ENCODE data around the gene SNRPD3.
"Not testable (repeated sequence)": the region's sequence is repeated elsewhere in the genome, so short reads cannot be mapped to it uniquely, and the experiment has no call there.

DNA sequence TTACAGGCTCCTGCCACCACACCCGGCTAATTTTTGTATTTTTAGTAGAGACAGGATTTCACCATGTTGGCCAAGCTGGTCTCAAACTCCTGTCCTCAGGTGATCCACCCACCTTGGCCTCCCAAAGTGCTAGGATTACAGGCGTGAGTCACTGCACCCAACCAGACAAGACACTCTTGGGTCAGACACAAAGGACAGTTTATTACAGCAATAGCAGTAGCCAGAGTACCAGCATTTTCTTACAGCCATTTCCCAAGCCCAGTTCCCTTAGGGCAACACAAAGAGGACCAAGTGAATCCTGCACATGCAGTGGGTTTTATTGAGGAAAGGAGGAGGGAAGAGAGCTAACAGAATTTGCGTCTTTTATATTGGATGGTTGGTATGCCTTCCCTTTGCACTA lies 24.8 kb upstream of the SNRPD3 start:
- not testable (repeated sequence) for TF ChIP-seq CTCF, POLR2A (IDR thresholded peaks at IDR 0.05)

Data from transverse colon (tissue), 3 donors.